ENCODE results near the gene CRKL.

GRCh38 chr22:20953342-20953608 lies 36.1 kb downstream of the CRKL start:
- no peak for TF ChIP-seq MAX (IDR thresholded peaks at IDR 0.05)
- TF ChIP-seq NFIC (IDR thresholded peaks at IDR 0.05), result no peak
- no peak for TF ChIP-seq TCF12 (IDR thresholded peaks at IDR 0.05; ENCODE audit: low read depth)
- no peak for TF ChIP-seq CEBPB (IDR thresholded peaks at IDR 0.05)
- no peak for TF ChIP-seq ZBTB7A (IDR thresholded peaks at IDR 0.05; ENCODE audit: low read depth)
